Neural crest cell (in vitro differentiated cells): ENCODE measurements around the gene CISTR. TPM values are rescaled to one million over a fixed set of nuclear protein-coding genes. Genes with fewer than 3 reads are reported as not detected.

Source experiments
- DNase-seq: peaks from one replicate; pipeline ENCODE4 v3.0.0; 2021; ENCODE audit warnings: low read depth, mixed read lengths, low spot score
- H3K27ac Mint-ChIP-seq: one replicate; pipeline ENCODE4 v1.8.0; 2021; ENCODE audit warnings: mild to moderate bottlenecking, mixed read lengths; ENCODE audit not compliant: unreplicated experiment
- H3K27me3 Mint-ChIP-seq: 2 replicates; pipeline ENCODE4 v1.8.0; 2021; ENCODE audit warnings: low read depth, mild to moderate bottlenecking, mixed read lengths
- H3K36me3 Mint-ChIP-seq: 2 replicates; pipeline ENCODE4 v1.8.0; 2021; ENCODE audit warnings: low read depth, mild to moderate bottlenecking, mixed read lengths
- H3K4me1 Mint-ChIP-seq: 2 replicates; pipeline ENCODE4 v1.8.0; 2021; ENCODE audit warnings: mixed read lengths
- H3K4me3 Mint-ChIP-seq: one replicate; pipeline ENCODE4 v1.8.0; 2021; ENCODE audit warnings: mild to moderate bottlenecking, mixed read lengths
- H3K9me3 Mint-ChIP-seq: 2 replicates; pipeline ENCODE4 v1.8.0; 2021; ENCODE audit warnings: mixed read lengths
- total RNA-seq: library from RNA; stranded (reverse); gene quantifications from 2 replicates; pipeline ENCODE4 v1.2.1, GENCODE V29; 2021
- TF ChIP-seq, protein P1 (sequence below): fragments of 200-600 bp; sonication (generic); conservative IDR thresholded peaks from 2 replicates; pipeline ENCODE4 v1.5.0; 2021; ENCODE audit warnings: antibody characterized with exemption, mild to moderate bottlenecking

Gene CISTR
- total RNA-seq, 1 donor from 2014 or later: 0.61 TPM

DNA sequence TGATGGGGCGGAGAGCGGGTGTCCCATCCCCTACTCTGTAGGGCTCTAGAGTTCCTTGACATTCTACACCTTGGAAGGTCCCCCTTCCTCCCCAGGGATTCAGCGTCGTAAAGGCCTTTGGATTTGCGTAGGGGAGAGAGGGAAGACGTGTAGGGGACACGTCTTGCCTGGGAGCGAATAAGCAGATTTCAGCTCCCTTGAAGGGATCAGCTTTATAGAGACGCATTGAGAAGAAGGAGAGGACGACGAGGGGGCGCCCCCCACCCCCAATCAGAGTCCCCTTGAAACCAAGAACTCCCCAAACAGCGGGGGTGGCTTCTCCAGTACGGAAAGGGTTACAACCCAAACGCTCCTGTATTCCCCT, 24.9 kb downstream of the CISTR start:
- H3K9me3 Mint-ChIP-seq: no peaks in the 10 kb centered on the region
- DNase-seq: no peak

DNA sequence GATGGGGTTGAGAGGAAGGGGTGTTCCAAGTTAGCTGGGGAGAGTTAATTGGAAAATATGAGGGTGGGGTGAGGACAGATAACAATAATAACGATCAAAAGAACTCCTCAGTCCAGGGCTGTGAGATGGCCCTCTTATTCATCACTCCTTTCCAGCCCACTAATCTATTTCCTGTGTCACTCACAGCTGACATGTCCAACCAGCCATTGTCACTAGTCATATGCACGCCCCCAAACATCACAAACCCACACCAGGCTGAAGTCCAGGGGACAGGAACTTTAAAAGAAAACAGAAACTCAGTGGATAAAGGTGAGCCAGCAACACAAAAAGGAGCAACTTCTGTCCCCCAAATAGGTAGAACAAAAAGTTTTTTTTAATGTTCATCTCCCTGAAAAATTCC, 25.4 kb downstream of the CISTR start:
- Mint-ChIP-seq H3K9me3 (no peaks in the 10 kb centered on the region), H3K36me3 (no peaks in the 10 kb centered on the region), H3K4me3 (peak overlapping the region; percentile 97), H3K27ac (no peak overlapping the region), H3K27me3 (peaks cover 11% of the 10 kb centered on the region), H3K4me1 (peaks cover 19% of the 10 kb centered on the region)
- DNase-seq: no peak
- TF ChIP-seq, protein P1, sequence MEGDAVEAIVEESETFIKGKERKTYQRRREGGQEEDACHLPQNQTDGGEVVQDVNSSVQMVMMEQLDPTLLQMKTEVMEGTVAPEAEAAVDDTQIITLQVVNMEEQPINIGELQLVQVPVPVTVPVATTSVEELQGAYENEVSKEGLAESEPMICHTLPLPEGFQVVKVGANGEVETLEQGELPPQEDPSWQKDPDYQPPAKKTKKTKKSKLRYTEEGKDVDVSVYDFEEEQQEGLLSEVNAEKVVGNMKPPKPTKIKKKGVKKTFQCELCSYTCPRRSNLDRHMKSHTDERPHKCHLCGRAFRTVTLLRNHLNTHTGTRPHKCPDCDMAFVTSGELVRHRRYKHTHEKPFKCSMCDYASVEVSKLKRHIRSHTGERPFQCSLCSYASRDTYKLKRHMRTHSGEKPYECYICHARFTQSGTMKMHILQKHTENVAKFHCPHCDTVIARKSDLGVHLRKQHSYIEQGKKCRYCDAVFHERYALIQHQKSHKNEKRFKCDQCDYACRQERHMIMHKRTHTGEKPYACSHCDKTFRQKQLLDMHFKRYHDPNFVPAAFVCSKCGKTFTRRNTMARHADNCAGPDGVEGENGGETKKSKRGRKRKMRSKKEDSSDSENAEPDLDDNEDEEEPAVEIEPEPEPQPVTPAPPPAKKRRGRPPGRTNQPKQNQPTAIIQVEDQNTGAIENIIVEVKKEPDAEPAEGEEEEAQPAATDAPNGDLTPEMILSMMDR: no peak

More for the DNA sequence above, 24.9 kb downstream of the CISTR start:
- Mint-ChIP-seq H3K4me1 (peaks cover 19% of the 10 kb centered on the region), H3K27me3 (peaks cover 17% of the 10 kb centered on the region), H3K4me3 (peak overlapping the region; percentile 97), H3K36me3 (no peaks in the 10 kb centered on the region), H3K27ac (peak overlapping the region; percentile 46)
- TF ChIP-seq, protein P1: no peak

DNA sequence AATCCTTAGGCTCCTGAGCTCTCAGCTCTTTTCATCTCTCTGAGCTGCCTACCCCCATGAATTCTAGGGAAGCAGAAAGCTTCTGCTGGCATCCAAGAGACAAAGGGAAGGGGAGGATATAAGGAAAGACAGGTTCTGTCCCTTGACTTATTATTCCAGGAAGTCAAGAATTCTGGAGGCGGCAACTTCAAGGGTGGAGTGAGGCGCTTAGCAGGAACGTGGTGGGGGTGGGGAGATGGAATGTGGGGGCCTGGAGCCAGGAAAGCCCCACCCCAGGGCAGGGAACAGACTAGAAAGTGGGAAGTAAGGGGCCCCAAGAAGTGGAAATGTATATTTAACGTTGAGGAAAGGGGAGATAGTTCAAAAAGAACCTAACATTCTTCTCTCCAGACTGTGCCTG, 26.0 kb downstream of the CISTR start:
- no peaks in the 10 kb centered on the region for H3K36me3 Mint-ChIP-seq
- H3K4me1 Mint-ChIP-seq: peaks cover 19% of the 10 kb centered on the region
- peak overlapping the region; percentile 97 for H3K4me3 Mint-ChIP-seq
- no peak overlapping the region for H3K27ac Mint-ChIP-seq
- TF ChIP-seq, protein P1: no peak
- H3K27me3 Mint-ChIP-seq: peaks cover 6% of the 10 kb centered on the region
- no peaks in the 10 kb centered on the region for H3K9me3 Mint-ChIP-seq
- no peak for DNase-seq

DNA sequence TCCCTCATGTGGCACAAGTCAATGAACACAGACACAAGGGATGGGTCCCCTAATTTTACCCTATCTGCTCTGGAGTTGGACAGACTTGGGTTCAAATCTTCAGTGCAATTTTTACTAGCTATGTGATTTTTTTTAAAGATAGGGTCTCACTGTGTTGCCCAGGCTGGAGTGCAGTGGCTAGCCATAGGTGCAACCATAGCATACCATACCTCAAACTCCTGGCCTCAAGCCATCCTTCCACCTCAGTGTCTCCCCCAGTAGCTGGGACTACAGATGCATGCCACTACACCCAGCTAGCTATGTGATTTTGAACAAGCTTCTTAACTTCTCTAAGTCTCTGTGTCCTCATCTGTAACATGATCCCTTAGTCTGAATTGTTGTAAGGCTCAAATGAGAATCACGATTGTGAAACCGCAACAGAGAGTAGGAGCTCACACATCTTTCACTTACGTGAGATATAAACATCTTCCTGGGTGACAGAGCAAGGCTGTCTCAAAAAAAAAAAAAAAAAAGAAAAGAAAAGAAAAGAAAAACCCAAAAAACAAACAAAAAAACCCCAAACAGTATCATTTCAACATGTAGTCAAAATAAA, 29.2 kb downstream of the CISTR start:
- DNase-seq: no peak
- H3K4me1 Mint-ChIP-seq: peaks cover 13% of the 10 kb centered on the region
- H3K36me3 Mint-ChIP-seq: no peaks in the 10 kb centered on the region
- H3K27ac Mint-ChIP-seq: no peak overlapping the region
- H3K4me3 Mint-ChIP-seq: no peak overlapping the region
- H3K9me3 Mint-ChIP-seq: no peaks in the 10 kb centered on the region
- TF ChIP-seq, protein P1: no peak
- peaks cover 2% of the 10 kb centered on the region for H3K27me3 Mint-ChIP-seq

DNA sequence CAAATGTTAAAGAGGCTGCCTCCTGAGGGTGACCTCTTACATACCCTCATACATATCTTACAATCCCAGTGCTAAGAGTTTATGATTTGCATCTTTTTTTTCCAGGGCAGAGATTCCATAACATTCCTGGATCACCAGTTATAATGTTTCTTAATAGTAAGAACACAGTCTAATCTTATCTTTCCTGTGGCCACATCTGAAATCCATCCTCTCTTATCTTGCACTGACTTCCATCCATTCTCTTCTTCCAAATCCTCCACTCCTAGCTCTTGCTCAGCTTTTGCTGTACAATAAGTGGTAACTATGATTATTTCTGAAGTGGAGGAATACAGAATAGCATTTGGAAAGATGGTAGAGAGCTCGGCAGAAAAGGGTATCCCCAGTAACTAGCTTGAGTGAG, 30.8 kb downstream of the CISTR start:
- Mint-ChIP-seq H3K27me3 (no peaks in the 10 kb centered on the region), H3K9me3 (no peaks in the 10 kb centered on the region), H3K27ac (peak overlapping the region; percentile 5), H3K36me3 (no peaks in the 10 kb centered on the region), H3K4me1 (no peaks in the 10 kb centered on the region), H3K4me3 (no peak overlapping the region)
- TF ChIP-seq, protein P1: no peak
- DNase-seq: no peak
